Loucy (cell line): ENCODE measurements around the gene NR1H2.

Source experiments
- CTCF ChIP-seq: fragments of 200-600 bp; sonication (generic); conservative IDR thresholded peaks from 2 replicates; pipeline ENCODE4 v1.5.1; 2014; ENCODE audit warnings: mild to moderate bottlenecking, antibody characterized with exemption, low read length
- EZH2phosphoT487 ChIP-seq: fragments of 200-600 bp; IDR thresholded peaks from 2 replicates; pipeline ENCODE4 v1.6.1; 2018; ENCODE audit warnings: antibody characterized with exemption, mild to moderate bottlenecking, moderate library complexity, borderline replicate concordance

DNA sequence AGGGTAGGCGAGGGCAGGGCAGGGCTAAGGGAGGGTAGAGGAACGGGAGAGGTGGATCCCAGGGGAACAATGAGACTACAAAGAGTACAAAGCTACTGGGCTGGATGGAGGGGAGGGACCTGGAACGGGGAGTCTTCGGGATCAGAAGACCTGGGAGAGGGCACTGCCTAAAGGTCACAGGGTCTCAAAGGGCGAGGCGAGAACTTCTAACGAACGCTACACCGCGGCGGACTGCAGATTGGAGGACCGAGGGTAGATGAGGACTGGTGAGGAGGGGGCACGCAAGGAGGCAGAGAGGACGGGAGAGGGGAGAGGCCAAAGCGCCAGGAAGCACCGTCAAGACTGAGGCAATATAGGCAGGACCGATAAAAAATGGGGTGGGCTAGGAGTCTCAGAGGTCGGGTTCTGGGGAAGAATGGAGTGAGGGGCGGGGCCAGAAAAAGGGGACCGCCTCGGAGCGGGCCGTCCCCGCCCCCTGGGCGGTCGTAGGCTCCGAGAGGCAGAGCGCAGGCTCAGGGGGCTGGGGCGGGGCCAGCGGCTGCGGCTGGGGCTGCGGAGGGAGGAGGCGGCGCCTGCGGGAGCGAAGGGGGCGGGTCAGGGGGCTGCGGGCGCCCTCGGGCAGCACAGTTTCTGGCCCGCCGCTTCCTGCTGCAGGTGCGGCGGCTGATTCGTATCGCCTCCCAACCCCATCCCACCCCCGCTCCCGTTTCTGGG is 45.7 kb upstream of the NR1H2 start:
- TF ChIP-seq CTCF (no peak), EZH2phosphoT487 (no peak)
